ENCODE measurements around the gene ERFL.
A peak's percentile ranks its signal among the peaks of the same experiment; 100 is the strongest.
"Not testable (repeated sequence)": the region's sequence is repeated elsewhere in the genome, so short reads cannot be mapped to it uniquely, and the experiment has no call there.

Gene ERFL

GRCh38 chr19:41915021-41915775, 13.1 kb downstream of the ERFL start:
- FAIRE-seq: no peak

DNA sequence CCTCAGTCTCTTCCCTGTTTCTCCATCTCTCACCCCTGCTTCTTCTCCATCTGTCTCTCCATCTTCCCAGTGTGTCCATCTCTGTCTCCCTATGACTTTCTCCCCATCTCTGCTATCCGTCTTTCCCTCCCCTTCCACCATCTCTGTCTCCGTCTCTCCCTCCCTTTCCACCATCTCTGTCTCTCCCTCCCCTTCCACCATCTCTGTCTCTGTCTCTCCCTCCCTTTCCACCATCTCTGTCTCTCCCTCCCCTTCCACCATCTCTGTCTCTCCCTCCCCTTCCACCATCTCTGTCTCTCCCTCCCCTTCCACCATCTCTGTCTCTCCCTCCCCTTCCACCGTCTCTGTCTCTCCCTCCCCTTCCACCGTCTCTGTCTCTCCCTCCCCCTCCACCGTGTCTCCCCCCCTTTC, 13.8 kb downstream of the ERFL start:
- not testable (repeated sequence) for DNase-seq (ENCODE audit: insufficient read length, low spot score); FAIRE-seq

More at GRCh38 chr19:41915021-41915775, 13.1 kb downstream of the ERFL start:
- no peak for DNase-seq (ENCODE audit: insufficient read length, low spot score)

- no peak for DNase-seq (ENCODE audit: insufficient read length, low spot score)
- no peak for FAIRE-seq
Observed at GRCh38 chr19:41913538-41914423, 14.5 kb downstream of the ERFL start.

DNA sequence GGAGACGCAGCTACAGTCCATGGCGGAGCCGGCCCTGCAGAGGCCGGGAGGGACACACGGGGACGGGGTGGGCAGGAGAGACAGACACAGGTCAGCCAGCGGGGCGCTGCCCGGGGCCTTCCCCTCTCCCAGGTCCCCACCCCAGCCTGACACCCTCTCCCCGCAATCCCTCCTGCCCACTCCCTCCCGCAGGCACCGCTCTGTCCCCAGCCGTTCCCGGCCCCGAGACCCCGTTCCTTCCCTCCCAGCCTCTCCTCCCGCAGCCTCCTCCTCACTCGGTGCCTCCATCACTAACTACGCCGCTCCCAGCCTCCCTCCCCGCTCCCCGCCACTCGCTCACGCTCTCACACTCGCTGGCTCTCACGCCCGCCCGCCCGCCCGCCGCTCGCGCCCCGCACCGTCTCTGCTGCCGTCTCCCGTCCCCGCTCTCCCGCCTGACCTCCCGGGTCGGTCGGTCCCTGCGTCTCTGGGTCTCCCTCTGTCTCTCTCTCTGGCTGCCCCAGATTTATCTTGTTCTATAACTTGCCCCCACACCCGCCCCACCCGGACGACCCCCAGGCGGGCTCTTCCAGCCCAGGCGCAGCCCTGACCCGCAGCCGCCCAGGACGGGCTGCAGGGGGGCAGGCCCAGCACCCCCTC, 15.2 kb downstream of the ERFL start:
- no peak for FAIRE-seq
- no peak for DNase-seq (ENCODE audit: insufficient read length, low spot score)

- DNase-seq (ENCODE audit: insufficient read length, low spot score): no peak
- no peak for FAIRE-seq
Observed at GRCh38 chr19:41911889-41912731, 16.1 kb downstream of the ERFL start.

DNA sequence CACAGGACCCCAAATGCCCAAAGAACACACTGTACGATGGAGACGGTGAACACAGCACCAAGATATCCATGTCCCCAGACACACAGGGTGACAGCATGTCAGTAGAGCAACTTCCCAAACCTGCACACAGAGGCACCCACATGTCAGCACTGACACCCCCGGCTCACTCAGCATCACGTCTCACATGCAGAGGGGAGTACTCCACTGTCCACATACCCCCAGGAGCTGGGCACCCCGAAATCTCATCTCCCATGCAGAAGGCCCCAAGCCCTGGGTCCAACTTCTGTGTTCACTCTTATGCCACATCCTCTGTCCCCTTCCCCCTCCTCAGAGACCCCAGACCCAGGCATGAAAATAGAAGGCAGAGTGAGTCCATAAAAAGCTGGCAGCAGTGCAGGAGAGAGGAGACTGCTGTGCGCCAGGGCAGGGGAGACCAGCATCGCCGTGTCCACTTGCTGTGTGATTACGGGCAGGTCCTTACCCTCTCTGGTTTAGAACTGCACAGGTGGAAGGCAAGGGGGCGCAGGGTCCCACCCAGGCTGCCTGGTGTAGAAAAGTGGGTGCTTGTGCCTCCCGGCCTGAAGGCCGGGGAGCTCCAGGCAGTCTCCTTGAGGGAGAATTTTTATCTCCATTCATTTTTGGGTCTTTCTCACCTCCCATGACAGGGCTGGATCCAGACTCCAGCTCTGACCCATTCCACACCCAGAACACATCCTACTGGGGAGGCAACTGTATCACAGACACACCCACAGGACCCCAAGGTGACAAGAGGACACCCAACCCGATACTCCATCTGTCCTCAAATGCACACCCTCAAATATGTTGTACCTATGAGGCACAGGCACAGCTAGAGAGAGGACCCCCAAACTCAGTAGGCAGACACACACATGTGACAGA, 17.0 kb downstream of the ERFL start:
- DNase-seq (ENCODE audit: insufficient read length, low spot score) (no peak), FAIRE-seq (no peak)

DNA sequence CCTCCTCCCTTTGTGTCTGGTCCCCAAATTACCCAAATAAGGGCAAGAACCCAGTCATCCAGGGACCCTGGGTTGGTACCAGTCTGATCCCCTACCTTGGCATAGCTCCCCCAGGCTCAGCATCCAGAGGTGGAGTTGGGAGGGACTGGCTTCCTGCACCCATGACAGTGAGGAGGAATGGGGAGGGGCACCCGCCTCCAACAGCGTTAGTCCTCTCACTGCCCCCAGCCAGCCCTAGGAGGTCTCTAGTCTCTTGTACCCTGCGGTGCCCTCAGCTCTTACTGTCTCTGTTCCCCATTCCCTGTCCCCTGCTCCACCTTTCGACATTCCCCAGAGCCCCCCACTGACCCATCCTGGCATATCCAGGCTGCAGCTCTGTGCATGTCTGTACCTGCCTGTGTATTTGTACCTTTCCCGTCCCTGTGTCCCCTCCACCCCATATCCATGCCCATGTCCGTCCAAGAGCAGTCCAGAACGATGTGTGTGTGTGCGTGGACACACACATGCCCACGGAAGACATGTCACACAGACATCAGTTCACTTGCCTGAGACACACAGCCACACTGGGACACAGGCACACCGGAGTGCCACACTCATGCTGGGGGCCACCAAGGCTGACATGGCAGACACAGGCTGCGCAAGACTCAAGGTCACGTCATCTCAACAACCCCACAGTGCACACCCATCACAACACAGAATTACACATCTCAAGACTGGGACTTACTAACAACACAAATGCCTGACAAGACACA, 17.8 kb downstream of the ERFL start:
- peak; percentile 80 for FAIRE-seq
- no peak for DNase-seq (ENCODE audit: insufficient read length, low spot score)

GRCh38 chr19:41909706-41910105, 18.5 kb downstream of the ERFL start:
- DNase-seq (ENCODE audit: insufficient read length, low spot score) (no peak), FAIRE-seq (no peak)

DNA sequence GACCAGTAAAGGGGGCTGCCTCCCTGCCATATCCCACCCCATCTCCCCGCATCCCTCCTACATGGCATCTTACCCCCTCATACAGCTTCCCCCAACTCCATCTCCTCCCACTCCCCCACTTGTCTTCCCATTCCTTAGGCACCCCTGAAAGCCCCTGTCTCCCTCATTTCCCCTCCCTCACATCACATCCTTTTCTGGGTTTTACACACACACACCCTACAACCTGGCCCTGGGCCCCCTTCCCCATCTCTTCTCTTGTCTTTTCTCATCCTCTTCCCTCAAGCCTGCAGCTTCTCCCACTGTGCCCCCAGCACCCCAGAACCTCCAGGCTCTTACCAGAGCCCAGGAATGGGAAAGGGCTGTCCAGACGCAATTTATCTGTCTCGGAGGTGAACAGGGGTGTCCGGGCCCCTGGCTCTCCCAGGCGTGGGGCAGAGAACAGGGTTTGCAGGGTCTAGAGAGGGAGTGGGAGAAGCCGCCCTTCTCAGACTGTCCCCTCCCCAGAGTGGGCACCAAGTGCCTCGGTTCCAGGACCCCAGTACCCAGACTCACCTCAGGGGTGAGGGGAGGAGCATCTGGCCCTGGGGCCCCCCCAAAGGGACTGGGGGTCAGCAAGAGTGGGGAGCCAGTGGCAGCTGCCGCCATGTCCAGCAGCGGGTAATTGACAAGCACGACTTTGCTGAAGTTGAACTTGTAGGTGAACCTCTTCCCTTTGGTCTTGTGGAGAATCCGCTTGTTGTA, 19.4 kb downstream of the ERFL start:
- FAIRE-seq: no peak
- DNase-seq (ENCODE audit: insufficient read length, low spot score): no peak

- no peak for DNase-seq (ENCODE audit: insufficient read length, low spot score)
- no peak for FAIRE-seq
Observed at GRCh38 chr19:41907994-41908615, 20.1 kb downstream of the ERFL start.

GRCh38 chr19:41906916-41907680, 21.2 kb downstream of the ERFL start:
- DNase-seq (ENCODE audit: insufficient read length, low spot score) (no peak), FAIRE-seq (no peak)

DNA sequence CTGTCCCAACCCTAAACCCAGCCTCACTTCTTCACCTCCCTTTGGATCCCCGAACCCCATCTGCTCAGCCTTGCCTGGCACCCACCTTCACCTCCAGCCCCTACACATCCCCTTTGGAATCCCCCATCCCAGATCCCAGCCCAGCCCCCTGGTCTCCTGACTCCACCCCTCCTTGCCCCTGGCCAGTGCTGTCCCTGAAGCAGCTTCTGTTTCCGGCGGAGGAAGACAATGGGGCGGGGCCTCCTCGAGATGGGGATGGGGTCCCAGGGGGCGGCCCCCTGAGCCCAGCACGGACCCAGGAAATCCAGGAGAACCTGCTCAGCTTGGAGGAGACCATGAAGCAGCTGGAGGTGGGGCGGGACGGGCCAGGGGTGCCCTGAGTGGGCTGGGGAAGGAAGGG, 22.0 kb downstream of the ERFL start:
- no peak for DNase-seq (ENCODE audit: insufficient read length, low spot score)
- no peak for FAIRE-seq

GRCh38 chr19:41905273-41906002, 22.8 kb downstream of the ERFL start:
- DNase-seq (ENCODE audit: insufficient read length, low spot score): no peak
- peak; percentile 86 for FAIRE-seq

DNA sequence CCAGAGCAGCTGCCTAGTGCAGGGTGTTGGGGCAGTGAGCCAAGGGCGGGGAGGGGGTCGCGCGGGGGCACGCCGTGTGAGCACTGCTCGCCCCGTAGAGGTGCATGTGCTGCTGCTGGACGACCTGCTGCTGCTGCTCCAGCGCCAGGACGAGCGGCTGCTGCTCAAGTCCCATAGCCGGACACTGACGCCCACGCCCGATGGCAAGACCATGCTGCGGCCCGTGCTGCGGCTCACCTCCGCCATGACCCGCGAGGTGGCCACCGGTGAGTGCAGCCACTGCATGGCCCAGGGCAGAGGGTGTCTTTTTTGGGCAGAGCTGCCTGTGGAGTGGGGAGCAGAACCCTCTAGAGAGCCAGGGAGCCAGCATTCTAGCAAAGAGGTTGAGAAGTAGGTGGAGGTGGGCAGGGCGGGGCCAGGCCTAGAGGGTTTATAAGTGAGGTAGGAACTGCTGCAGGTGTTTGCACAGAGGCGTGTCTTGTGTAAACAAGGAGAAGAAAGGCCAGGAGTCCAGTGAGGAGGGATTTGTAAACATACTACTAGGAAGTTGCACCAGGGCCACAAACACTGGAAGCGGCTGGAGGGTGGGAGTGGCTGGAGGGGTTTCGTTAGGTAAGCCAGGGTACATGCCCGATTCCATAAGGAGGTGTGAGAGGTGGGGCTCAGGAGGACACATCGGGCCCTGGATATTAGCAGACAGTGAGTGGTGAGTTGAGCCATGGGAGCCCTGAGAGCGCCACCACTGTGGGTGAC, 24.0 kb downstream of the ERFL start:
- no peak for FAIRE-seq
- DNase-seq (ENCODE audit: insufficient read length, low spot score): no peak

GRCh38 chr19:41903193-41903953, 24.9 kb downstream of the ERFL start:
- FAIRE-seq (no peak), DNase-seq (ENCODE audit: insufficient read length, low spot score) (no peak)

Data from HTR-8/SVneo (cell line).